ENCODE data around the gene RAPGEF1.
"Not testable (repeated sequence)": the region's sequence is repeated elsewhere in the genome, so short reads cannot be mapped to it uniquely, and the experiment has no call there.

Gene RAPGEF1

GRCh38 chr9:131554087-131554842, 185.6 kb downstream of the RAPGEF1 start:
- FAIRE-seq = no peak

DNA sequence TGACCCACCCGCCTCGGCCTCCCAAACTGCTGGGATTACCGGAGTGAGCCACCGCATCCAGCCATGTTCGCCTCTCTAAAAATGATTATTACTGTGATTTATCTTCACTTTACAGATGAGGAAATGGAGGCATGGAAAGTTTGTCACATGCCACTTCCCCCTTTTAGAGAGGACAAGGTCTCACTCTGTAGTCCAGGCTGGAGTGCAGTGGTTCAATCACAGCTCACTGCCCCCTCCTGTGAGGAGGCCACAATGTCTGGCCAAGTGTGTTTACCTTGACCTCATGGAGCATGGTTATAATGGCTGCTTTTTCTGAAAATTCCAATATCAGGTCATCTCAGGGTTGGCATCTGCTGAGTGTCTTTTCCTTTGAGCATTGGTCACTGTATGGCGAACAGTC, 187.8 kb downstream of the RAPGEF1 start:
- FAIRE-seq = no peak

DNA sequence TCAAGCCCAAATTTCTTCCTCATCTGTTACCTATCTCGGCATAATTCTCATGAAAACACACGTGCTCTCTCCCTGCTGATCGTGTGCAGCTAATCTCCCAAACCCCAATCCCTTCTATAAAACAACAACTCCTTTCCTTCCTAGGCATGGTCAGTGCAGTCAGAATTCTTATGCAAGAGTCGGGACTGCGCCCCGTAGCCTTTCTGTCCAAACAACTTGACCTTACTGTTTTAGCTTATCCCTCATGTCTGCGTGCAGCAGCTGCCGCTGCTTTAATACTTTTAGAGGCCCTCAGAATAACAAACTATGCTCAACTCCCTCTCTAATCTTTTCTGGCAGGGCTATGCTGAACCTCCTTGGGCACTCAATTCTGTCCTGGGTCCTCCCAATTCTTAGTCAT, 189.4 kb downstream of the RAPGEF1 start:
- not testable (repeated sequence) for FAIRE-seq

- not testable (repeated sequence) for FAIRE-seq
These were observed 190.7 kb downstream of the RAPGEF1 start for GRCh38 chr9:131549186-131549585.

GRCh38 chr9:131546336-131547084, 193.4 kb downstream of the RAPGEF1 start:
- no peak for FAIRE-seq

DNA sequence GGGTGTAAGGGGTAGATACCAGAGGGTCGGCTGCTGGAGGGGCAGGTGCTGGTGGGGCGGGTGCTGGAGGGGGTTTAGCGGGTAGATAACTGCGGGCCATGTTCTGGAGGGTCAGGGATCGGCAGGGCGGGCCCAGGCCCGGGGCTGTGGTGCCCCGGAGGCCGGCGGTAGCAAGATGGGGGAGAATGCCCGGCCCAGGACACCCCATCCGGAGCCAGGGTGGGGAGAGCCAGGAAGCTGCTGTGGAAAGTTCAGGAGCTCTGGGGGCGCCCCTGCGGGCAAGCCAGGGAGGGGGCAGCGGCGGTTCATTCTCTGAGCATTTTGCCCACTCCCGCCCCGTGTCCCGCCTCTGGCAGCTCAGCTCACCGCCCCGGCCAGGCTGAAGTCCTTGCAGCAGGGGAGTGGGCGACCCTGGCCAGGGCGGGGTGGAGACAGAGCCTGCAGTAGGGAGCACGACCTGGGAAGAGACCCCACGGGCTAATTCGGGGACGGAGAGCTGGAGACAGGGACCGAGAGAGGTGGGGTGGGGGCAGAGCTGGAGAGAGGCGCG, 194.0 kb downstream of the RAPGEF1 start:
- FAIRE-seq = no peak

GRCh38 chr9:131545003-131545785, 194.7 kb downstream of the RAPGEF1 start, which contains the start of gene PRRT1B:
Gene PRRT1B (plus strand): TSS chr9:131545523. CDS start chr9:131545616, 93 bp downstream.
- FAIRE-seq = no peak

- FAIRE-seq = no peak
These were observed 196.7 kb downstream of the RAPGEF1 start for GRCh38 chr9:131543141-131543540.

- FAIRE-seq = no peak
These were observed 200.5 kb downstream of the RAPGEF1 start for GRCh38 chr9:131539223-131539923.

- FAIRE-seq = no peak
These were observed 201.9 kb downstream of the RAPGEF1 start for GRCh38 chr9:131537946-131538345.

DNA sequence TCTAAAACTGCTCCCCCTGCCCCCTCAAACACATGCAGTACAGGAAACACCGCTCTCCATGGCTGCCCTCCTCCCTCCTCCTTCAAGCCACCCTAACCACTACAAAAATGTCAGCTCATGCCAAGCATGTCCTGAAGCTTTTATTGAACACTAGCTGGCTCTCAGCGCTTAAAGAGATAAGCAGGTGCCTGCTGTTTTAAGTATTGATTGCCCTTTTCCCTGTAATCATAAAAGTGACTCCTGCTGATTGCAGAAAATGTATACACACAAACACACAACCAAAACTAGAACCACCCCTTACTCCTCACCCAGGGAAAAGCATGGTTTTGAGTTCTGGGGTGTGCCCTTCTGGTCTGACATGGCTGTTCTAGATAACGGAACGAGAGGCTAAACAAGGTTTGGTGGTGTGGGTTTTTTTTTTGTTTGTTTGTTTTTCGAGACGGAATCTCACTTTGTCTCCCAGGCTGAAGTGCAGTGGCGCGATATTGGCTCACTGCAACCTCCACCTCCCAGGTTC, 205.1 kb downstream of the RAPGEF1 start:
- FAIRE-seq = no peak

GRCh38 chr9:131530920-131531832, 208.7 kb downstream of the RAPGEF1 start, which contains the start of gene UCK1:
Gene UCK1 (minus strand): TSS chr9:131531263. CDS start chr9:131531174, 89 bp downstream.
- no peak for FAIRE-seq

DNA sequence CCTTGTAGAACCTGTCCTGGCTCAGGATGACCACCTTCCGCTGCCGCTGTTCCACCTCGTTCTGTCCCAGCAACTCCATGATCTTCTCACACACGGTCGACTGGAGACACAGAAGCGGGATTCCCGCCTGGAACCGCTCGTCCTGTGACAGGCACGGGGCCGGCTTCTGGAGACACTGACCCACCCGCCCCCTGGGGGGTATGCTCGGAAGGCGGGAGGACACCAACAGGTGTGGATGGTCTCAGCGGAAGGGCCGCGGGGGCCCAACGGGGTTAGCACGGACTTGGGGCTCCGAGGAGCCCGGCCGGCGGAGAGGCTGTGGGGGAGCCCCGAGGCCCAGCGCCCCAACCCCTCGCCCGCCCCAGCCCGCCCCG, 209.3 kb downstream of the RAPGEF1 start:
- FAIRE-seq = no peak

GRCh38 chr9:131529597-131530545, 210.0 kb downstream of the RAPGEF1 start:
- no peak for FAIRE-seq

- FAIRE-seq = no peak
These were observed 210.9 kb downstream of the RAPGEF1 start for GRCh38 chr9:131528886-131529505.

DNA sequence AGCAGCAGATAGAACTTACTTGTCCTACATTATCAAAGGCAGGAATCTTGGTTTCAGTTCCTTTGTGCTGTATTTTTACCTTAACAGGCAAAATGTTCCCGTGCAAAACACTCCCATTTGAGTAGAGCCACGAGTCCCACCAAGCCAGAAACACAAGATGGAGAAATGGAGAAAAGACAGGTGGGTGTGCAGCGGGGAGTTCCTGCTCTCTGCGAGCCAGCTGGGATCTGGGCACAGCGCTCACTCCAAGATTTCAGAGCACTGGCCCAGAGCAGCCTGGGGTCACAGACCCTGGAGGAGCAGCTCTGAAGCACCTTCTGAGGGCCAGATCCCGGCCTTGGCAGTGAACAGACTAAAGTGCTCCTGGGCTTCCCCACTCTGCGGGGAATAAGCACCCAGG, 211.7 kb downstream of the RAPGEF1 start:
- FAIRE-seq = no peak

All from A204.1 (cell line).